Liver (tissue), 9 donors: Measurements from ENCODE around the gene SETD7. TPM values are rescaled to one million over a fixed set of nuclear protein-coding genes. Genes with fewer than 3 reads are reported as not detected.
A peak's percentile ranks its signal among the peaks of the same experiment; 100 is the strongest.
"Not testable (repeated sequence)": the region's sequence is repeated elsewhere in the genome, so short reads cannot be mapped to it uniquely, and the experiment has no call there.

Experiments used
- DNase-seq: peaks from one replicate; pipeline ENCODE4 v3.0.0-alpha.2; 2017; ENCODE audit warnings: low spot score
- H3K27ac ChIP-seq, 2 donors: one replicate each; pipeline ENCODE4 v1.7.0; 2013; ENCODE audit warnings: inconsistent platforms in 2 of 2, low read length in 2 of 2, control low read depth in 1 of 2, low read depth in 1 of 2, mild to moderate bottlenecking in 1 of 2
- H3K27me3 ChIP-seq, 4 donors: one replicate each; pipeline versions ENCODE4 v1.6.1 to v1.7.0; 2013; ENCODE audit warnings: low read length in 3 of 4, inconsistent platforms in 1 of 4, mild to moderate bottlenecking in 1 of 4, moderate library complexity in 1 of 4; ENCODE audit not compliant: control insufficient read depth in 4 of 4, insufficient read depth in 4 of 4
- H3K36me3 ChIP-seq, 4 donors: one replicate each; pipeline versions ENCODE4 v1.6.1 to v1.7.0; 2013; ENCODE audit warnings: low read length in 3 of 4, mild to moderate bottlenecking in 3 of 4, low read depth in 1 of 4, moderate library complexity in 1 of 4; ENCODE audit not compliant: control insufficient read depth in 4 of 4, insufficient read depth in 3 of 4
- H3K4me1 ChIP-seq, 4 donors: one replicate each; pipeline versions ENCODE4 v1.6.1 to v1.7.0; 2013; ENCODE audit warnings: low read length in 3 of 4, mild to moderate bottlenecking in 3 of 4, moderate library complexity in 1 of 4; ENCODE audit not compliant: control insufficient read depth in 4 of 4, insufficient read depth in 4 of 4
- H3K4me3 ChIP-seq, 3 donors: one replicate each; pipeline versions ENCODE4 v1.6.1 to v1.7.0; 2013; ENCODE audit warnings: low read length in 3 of 3, control low read depth in 1 of 3, low read depth in 1 of 3, mild to moderate bottlenecking in 1 of 3
- H3K9ac ChIP-seq, 2 donors: one replicate each; pipeline ENCODE4 v1.7.0; 2013; ENCODE audit warnings: low read length in 2 of 2, mild to moderate bottlenecking in 2 of 2, moderate library complexity in 2 of 2, control low read depth in 1 of 2, low read depth in 1 of 2
- H3K9me3 ChIP-seq, 4 donors: one replicate each; pipeline versions ENCODE4 v1.6.1 to v1.7.0; 2013; ENCODE audit warnings: low read length in 3 of 4; ENCODE audit not compliant: control insufficient read depth in 4 of 4
- EGR1 ChIP-seq, 2 donors: IDR thresholded peaks; 2 replicates each; pipeline ENCODE4 v1.6.1; 2016 to 2018; ENCODE audit warnings: antibody characterized with exemption in 2 of 2, low read depth in 2 of 2
- FOXA1 ChIP-seq: IDR thresholded peaks from 2 replicates; pipeline ENCODE4 v1.6.1; 2016; ENCODE audit warnings: antibody characterized with exemption
- HNF4A ChIP-seq, 2 donors: conservative IDR thresholded peaks; 2 replicates each; pipeline ENCODE4 v1.6.1; 2016; ENCODE audit warnings: antibody characterized with exemption in 2 of 2, mild to moderate bottlenecking in 2 of 2
- HNF4G ChIP-seq: IDR thresholded peaks from 2 replicates; pipeline ENCODE4 v1.6.1; 2016; ENCODE audit warnings: antibody characterized with exemption
- RAD21 ChIP-seq, 2 donors: IDR thresholded peaks; 2 replicates each; pipeline ENCODE4 v1.6.1; 2016; ENCODE audit warnings: antibody characterized with exemption in 2 of 2, mild to moderate bottlenecking in 2 of 2
- RXRA ChIP-seq, 2 donors: IDR thresholded peaks; 2 replicates each; pipeline ENCODE4 v1.6.1; 2017 to 2018; ENCODE audit warnings: antibody characterized with exemption in 2 of 2, mild to moderate bottlenecking in 1 of 2
- SP1 ChIP-seq: IDR thresholded peaks from 2 replicates; pipeline ENCODE4 v1.6.1; 2018; ENCODE audit warnings: antibody characterized with exemption, mild to moderate bottlenecking
- YY1 ChIP-seq: IDR thresholded peaks from 2 replicates; pipeline ENCODE4 v1.6.1; 2016; ENCODE audit warnings: antibody characterized with exemption, mild to moderate bottlenecking
- WGBS: extraction: QIAGEN DNeasy Blood & Tissue Kit; methylation state at CpG from one replicate; pipeline ENCODE4 v1.1.7; 2013; 5-methylcytosine and 5-hydroxymethylcytosine counted together
- polyA plus RNA-seq, 2 donors: library from polyadenylated mRNA; stranded (reverse) in 1 of 2; unstranded in 1 of 2; fragments of 200-250 nt in 1 of 2; fragments of >200 nt in 1 of 2; fragmentation: Nextera tagmentation in 1 of 2; extraction: Ambion mirVana in 1 of 2; gene quantifications; one replicate each; pipeline versions ENCODE4 v1.2.1 to v1.2.3, GENCODE V29; 2013 to 2015
- total RNA-seq, 2 donors: library from RNA; depleted of rRNA; stranded (reverse); fragments of >200 nt; gene quantifications; one replicate each; pipeline ENCODE4 v1.2.3, GENCODE V29; 2014
- TF ChIP-seq, protein P1 (sequence below): IDR thresholded peaks from 2 replicates; pipeline ENCODE4 v1.6.1; 2016; ENCODE audit warnings: antibody characterized with exemption, mild to moderate bottlenecking
- donor health status: healthy.
- donor health status: healthy.
- donor health status: healthy.
- donor health status: healthy.
- donor health status: healthy.

The SETD7 gene
- total and polyA plus RNA-seq, 4 donors: 12.9 to 81.7 (median 18.0) TPM

GRCh38 chr4:139451997-139452396 is 104.0 kb downstream of the SETD7 start:
- Histone ChIP-seq H3K4me1 (peaks cover 2 to 30% (median 14%) of the 10 kb centered on the region in 4 donors), H3K27me3 (no peaks in the 10 kb centered on the region), H3K27ac (peak overlapping the region in 1 of 2 donors; percentile 97), H3K4me3 (peak overlapping the region in 1 of 3 donors; percentile 92), H3K9me3 (no peaks in the 10 kb centered on the region), H3K9ac (no peak overlapping the region), H3K36me3 (peaks cover 0 to 1% (median 0%) of the 10 kb centered on the region in 4 donors)
- WGBS: 28% methylated on average over 1 of the region's 1 CpG
- DNase-seq: no peak
- TF ChIP-seq SP1 (no peak), HNF4A (conservative IDR thresholded peaks at IDR 0.05) (no peak), RAD21 (IDR thresholded peaks at IDR 0.05) (no peak), HNF4G (no peak), EGR1 (IDR thresholded peaks at IDR 0.05; ENCODE audit: low read depth in 2 of 2) (no peak), FOXA1 (no peak)
- TF ChIP-seq, protein P1, sequence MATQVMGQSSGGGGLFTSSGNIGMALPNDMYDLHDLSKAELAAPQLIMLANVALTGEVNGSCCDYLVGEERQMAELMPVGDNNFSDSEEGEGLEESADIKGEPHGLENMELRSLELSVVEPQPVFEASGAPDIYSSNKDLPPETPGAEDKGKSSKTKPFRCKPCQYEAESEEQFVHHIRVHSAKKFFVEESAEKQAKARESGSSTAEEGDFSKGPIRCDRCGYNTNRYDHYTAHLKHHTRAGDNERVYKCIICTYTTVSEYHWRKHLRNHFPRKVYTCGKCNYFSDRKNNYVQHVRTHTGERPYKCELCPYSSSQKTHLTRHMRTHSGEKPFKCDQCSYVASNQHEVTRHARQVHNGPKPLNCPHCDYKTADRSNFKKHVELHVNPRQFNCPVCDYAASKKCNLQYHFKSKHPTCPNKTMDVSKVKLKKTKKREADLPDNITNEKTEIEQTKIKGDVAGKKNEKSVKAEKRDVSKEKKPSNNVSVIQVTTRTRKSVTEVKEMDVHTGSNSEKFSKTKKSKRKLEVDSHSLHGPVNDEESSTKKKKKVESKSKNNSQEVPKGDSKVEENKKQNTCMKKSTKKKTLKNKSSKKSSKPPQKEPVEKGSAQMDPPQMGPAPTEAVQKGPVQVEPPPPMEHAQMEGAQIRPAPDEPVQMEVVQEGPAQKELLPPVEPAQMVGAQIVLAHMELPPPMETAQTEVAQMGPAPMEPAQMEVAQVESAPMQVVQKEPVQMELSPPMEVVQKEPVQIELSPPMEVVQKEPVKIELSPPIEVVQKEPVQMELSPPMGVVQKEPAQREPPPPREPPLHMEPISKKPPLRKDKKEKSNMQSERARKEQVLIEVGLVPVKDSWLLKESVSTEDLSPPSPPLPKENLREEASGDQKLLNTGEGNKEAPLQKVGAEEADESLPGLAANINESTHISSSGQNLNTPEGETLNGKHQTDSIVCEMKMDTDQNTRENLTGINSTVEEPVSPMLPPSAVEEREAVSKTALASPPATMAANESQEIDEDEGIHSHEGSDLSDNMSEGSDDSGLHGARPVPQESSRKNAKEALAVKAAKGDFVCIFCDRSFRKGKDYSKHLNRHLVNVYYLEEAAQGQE: no peak

- peaks cover 0 to 1% (median 0%) of the 10 kb centered on the region in 4 donors for H3K36me3 ChIP-seq
- H3K9me3 ChIP-seq: no peaks in the 10 kb centered on the region
- no peak for TF ChIP-seq FOXA1
- no peak for DNase-seq
- H3K9ac ChIP-seq: no peak overlapping the region
- WGBS: 98% methylated on average over 2 of the region's 2 CpGs
- no peaks in the 10 kb centered on the region for H3K27me3 ChIP-seq
- H3K4me3 ChIP-seq: no peak overlapping the region
- peaks cover 2 to 28% (median 12%) of the 10 kb centered on the region in 4 donors for H3K4me1 ChIP-seq
- no peak overlapping the region for H3K27ac ChIP-seq
Observed at GRCh38 chr4:139450586-139450985, 105.4 kb downstream of the SETD7 start.

DNA sequence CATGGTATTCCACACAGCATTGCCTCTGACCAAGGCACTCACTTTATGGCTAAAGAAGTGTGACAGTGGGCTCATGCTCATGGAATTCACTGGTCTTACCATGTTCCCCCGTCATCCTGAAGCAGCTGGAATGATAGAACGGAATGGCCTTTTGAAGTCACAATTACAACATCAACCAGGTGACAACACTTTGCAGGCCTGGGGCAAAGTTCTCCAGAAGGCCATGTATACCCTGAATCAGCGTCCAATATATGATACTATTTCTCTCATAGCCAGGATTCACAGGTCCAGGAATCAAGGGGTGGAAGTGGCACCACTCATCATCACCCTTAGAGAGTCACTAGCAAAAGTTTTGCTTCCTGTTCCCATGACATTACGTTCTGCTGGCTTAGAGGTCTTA is 108.9 kb downstream of the SETD7 start:
- DNase-seq, H3K4me3 ChIP-seq, H3K9me3 ChIP-seq, H3K9ac ChIP-seq, H3K27ac ChIP-seq, H3K36me3 ChIP-seq, H3K27me3 ChIP-seq: not testable (repeated sequence)
- peak; percentile 68 to 90 for TF ChIP-seq HNF4A (conservative IDR thresholded peaks at IDR 0.05)
- TF ChIP-seq HNF4G: peak; percentile 51
- peak; percentile 76 for TF ChIP-seq SP1
- peak; percentile 30 for TF ChIP-seq YY1
- TF ChIP-seq RXRA (IDR thresholded peaks at IDR 0.05): peak; percentile 20 to 34
- WGBS: 46% methylated on average over 4 of the region's 4 CpGs
- H3K4me1 ChIP-seq: peaks cover 1 to 12% (median 3%) of the 10 kb centered on the region in 4 donors

Other genes starting within 250 kb of the SETD7 start
- 10 to 100 TPM in 1 of 2 donors, 1 to 10 TPM in 1; 7.2 to 38.9 TPM for gene RAB33B, start 102.1 kb downstream of the SETD7 start, total RNA-seq
- 1 to 10 TPM; 7.6 to 9.6 TPM for gene RAB33B, start 102.1 kb downstream of the SETD7 start, polyA plus RNA-seq
- 10 to 100 TPM; 69.6 to 79.1 TPM for gene MGST2, start 109.6 kb upstream of the SETD7 start, total RNA-seq
- 100 to 1,000 TPM; 102 to 170 TPM for gene MGST2, start 109.6 kb upstream of the SETD7 start, polyA plus RNA-seq